Astrocyte of the hippocampus (primary cell): Measurements from ENCODE around the gene PARD6B.
"Not testable (repeated sequence)": the region's sequence is repeated elsewhere in the genome, so short reads cannot be mapped to it uniquely, and the experiment has no call there.

Source experiments
- DNase-seq: peaks from one replicate; pipeline ENCODE4 v3.0.0; 2011; ENCODE audit warnings: low read depth, low spot score

Gene PARD6B

GRCh38 chr20:50774515-50774914, 43.1 kb downstream of the PARD6B start:
- no peak for DNase-seq

- no peak for DNase-seq
These were observed 44.9 kb downstream of the PARD6B start for GRCh38 chr20:50776122-50776817.

- DNase-seq = no peak
These were observed 46.0 kb downstream of the PARD6B start for GRCh38 chr20:50777373-50777772.

GRCh38 chr20:50778994-50779393, 47.6 kb downstream of the PARD6B start:
- DNase-seq = not testable (repeated sequence)

- DNase-seq = no peak
These were observed 52.0 kb downstream of the PARD6B start for GRCh38 chr20:50783390-50783789.

- no peak for DNase-seq
These were observed 52.5 kb downstream of the PARD6B start for GRCh38 chr20:50783903-50784302.

- no peak for DNase-seq
These were observed 53.1 kb downstream of the PARD6B start for GRCh38 chr20:50784464-50784863.

GRCh38 chr20:50786703-50787102, 55.3 kb downstream of the PARD6B start:
- no peak for DNase-seq

GRCh38 chr20:50787181-50787580, 55.8 kb downstream of the PARD6B start:
- no peak for DNase-seq

GRCh38 chr20:50788045-50788991, 56.9 kb downstream of the PARD6B start:
- peak; percentile 59 for DNase-seq

GRCh38 chr20:50789968-50790650, 58.7 kb downstream of the PARD6B start:
- no peak for DNase-seq

DNA sequence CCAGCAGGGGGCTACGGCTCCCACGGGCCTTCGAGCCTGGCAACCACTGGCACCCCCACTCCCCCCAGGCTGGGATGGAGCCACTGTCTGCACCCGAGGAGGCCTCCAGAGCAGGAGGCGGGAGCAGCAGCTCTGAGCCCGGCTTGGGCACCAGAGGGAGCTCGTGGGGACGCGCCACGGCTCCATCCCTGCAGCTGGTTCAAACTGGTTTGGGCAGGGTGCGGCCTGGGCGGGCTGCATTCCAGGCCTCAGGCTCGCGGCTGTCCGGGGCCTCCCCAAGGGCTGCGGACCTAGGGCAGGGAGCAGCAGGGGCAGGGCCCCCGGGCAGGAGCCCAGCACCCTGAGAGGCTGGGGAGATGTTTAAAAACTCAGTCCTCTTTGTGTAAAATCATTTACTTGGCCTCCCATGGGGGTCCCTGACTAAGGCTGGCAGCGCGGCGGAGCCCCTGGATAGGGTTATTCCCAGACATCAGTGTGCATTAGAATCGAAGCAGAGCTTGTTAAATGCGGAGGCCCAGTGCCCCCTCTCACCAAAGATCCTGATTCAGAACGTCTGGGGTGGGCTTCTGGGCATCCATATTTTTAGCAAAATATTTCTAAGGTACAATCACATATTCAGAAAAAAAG, 59.4 kb downstream of the PARD6B start:
- peak; percentile 97 for DNase-seq

GRCh38 chr20:50792708-50793574, 61.6 kb downstream of the PARD6B start:
- DNase-seq = no peak

GRCh38 chr20:50793575-50794016, 62.2 kb downstream of the PARD6B start:
- peak; percentile 33 for DNase-seq

DNA sequence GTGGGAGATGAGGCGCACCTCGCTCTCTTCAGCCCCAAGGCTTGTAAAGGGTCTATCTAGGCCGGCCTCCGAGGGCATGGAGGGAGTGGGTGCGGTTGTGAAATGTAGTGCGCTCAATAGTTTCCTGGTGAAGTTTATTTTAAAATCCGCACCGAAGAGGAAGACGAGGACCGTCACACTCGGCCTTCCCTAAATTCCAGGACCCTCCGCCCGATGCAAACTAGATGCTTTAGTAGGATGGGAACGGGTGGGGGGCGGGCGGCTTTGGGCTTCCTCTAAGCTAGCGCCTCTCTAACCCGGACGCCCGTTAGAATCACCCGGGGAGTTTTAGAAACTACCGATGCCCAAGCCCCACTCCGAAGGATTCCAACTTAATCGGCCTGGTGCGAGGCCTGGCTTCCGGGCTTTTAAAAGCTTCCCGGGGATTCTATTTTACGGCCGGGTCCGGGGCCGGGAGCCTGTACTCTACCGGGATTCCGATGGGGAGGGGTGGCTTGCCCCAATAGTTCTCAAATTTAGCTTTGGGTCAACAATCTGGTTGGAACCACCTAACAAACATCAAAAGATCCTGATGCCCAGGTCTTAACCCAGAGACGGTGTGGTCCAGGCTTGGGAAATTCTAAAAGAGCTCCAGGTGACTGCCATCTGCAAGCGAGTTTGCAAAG, 62.9 kb downstream of the PARD6B start:
- DNase-seq = no peak

DNA sequence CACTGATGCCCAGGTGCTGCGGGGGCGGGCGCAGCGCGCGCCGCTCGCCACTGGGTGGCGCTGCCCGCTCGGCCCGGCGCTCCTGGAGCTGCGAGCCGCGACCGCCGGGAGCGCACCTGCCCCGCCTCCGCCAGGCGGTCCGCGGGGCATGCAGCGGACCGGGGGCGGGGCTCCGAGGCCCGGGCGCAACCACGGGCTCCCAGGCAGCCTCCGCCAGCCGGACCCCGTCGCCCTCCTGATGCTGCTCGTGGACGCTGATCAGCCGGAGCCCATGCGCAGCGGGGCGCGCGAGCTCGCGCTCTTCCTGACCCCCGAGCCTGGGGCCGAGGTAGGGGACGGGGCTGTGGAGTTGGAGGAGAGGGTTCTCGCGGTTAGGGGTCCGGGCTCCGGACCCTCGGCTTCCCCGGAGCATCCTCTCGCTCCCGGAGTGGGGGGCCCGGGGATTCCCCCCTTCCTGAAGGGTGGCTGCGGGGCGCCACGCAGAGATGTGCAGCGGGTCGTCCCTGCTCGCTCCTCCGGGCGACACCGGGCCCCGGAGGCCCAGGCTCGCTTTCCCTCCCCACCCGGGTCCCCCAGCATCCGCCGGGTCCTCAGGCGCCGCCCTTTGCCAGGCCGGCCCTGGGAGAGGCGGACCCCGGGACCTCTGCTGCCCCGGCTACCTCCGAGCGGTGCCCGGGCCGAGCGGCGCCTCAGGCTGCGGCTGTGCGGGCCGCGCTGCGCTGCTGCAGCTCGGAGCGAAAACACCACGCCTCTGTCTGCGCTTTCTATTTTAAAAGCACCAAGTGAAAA, 63.7 kb downstream of the PARD6B start, which contains the start of gene BCAS4:
Gene BCAS4 (plus strand): TSS at position 216 of the 789 bp plus-strand sequence. CDS start 23 bp downstream, at position 239.
- peak; percentile 96 for DNase-seq

- DNase-seq = no peak
These were observed 65.8 kb downstream of the PARD6B start for GRCh38 chr20:50797142-50797541.

- DNase-seq = no peak
These were observed 67.3 kb downstream of the PARD6B start for GRCh38 chr20:50798650-50799049.
